ENCODE measurements around the gene PCDHGC4.

- TF ChIP-seq CTCF (IDR thresholded peaks at IDR 0.05) (no peak), POLR2AphosphoS5 (IDR thresholded peaks at IDR 0.05) (no peak), POLR2A (IDR thresholded peaks at IDR 0.05) (no peak)
Observed at GRCh38 chr5:141493500-141494422, 8.9 kb downstream of the PCDHGC4 start.
